Stimulated activated CD4-positive, alpha-beta T cell treated with anti-CD3 and anti-CD28 coated beads, Interleukin-4, amount 100 ng/mL, for 4 hours (primary cell): ENCODE measurements around the gene SLC35F3.

Experiments used
- DNase-seq, 2 experiments: peaks; one replicate each; pipeline ENCODE4 v3.0.0-alpha.2; 2020

Gene SLC35F3

DNA sequence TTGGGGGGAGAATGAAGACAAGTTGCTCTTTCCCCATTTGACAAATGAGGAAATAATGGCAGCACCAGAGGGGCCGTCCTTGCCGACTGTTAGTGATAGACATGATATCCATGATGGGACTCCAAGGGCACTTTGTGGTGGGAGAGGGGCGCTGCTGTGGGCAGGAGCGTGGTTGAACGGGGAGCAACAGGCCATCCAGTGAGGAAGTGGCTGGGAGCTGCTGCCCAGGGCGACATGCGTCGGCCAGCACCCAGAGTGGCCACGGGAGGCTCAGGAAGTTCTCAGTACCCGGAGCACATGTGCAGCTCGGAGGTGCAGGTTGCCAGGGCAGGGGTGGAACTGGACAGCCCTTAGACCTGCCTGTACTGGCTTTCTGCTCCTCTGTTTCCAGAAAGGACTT lies 71.0 kb downstream of the SLC35F3 start:
- no peak for DNase-seq

DNA sequence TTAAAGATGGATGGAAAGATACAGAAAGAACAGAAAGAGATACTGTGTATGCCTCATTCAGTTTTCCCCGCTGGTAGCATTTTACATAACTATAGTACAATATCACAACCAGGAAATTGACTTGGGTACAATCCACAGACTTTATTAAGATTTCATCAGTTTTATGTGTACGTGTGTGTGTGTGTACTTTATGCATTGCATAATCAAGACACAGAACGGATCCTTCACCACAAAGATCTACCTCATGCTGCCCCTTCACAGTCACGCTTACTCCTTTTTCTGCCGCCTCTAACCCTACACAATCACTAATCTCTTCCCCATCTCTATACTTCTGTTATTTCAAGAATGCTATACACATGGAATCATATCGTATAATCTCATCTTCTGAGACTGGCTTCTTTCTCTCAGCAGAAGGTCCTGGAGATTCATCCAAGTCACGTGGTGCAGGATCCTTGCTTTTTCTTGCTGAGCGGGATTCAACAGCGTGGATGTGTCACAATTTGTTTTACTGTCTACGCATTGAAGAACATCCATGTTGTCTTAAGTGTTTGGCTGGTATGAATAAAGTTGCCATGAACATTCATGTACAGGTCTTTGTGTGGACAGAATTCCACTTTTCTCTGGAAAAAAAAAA lies 76.7 kb downstream of the SLC35F3 start:
- DNase-seq = no peak

DNA sequence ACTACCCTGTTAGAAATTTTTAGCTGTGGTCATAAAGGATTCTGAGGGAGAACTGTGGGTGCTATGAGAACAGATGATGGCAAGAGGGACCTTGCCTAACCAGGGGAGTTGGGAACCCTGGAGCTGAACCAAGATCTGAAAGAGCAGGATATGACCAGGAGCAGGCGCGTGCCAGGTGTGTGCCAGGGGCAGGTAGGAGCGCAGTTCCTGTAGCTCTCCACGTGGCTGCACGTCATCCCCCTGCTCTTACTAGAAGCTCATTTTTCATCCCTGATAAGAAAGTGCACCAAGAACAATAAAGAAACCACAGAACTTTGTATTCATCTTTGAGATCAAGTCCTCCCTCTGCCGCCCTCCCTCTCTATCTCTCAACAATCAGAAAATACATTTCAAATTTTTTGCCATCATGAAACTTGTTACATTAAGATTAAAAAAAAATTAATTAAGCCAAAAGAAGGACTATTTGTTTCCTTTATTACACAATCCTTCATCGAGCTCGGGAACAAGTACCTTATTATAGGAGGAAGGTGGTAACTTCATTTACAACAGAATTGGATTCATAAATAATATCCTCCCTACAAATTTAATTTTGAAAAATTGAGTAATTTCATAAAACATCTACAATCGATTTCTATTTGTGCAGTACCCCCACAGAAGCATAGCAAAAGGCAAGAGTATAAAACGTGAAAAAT lies 78.5 kb downstream of the SLC35F3 start:
- DNase-seq = no peak

DNA sequence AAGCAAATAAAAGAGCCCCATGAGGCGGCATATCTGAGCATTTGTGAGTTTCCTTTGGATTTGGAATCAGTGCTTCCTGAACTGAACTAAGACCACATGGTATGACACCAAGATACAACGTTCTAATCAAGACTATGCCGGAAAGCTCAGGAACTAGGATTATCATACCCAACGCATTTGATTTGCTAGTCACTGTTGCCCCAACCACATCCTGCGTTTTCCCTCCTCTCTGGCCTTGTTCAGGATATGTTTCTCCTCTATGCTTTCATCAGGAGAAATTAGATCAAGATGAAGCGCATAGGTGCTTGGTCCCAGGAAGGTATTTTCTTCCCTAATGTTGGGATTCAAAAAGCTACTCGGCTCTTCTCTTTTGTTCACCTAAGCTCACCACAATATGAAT lies 79.3 kb downstream of the SLC35F3 start:
- no peak for DNase-seq

DNA sequence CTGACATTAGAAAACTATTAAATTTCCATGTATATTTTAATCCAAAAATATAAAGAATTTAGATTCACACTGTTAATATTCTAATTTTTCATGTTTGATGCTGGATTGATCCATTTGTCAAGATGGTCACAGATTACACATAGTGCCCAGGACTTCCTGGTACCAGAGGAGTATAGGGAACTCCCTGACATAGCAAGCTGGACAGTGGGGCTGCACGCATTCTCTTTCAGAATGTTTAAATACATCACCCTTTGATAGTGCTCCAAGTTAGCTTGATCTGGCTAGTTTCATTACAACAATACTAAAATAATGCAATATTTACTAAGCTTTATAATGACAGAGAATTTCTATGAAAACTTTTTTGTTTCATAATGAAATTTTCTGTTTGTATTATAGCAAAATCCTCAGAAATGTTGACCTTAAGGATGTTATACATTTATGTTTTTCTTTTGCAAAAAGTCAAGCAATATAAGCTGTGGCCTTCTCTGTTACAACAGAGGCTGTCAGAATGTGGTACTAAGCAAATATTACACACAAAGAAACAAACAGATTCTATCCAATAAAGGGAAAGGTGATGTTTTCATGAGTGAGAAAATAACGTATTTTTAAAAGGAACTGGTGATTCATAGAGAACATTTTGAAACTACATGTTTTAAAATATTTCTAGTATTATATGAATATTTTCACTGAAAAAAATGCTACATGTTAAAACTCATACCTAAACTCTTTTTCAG lies 84.7 kb downstream of the SLC35F3 start:
- DNase-seq = no peak

DNA sequence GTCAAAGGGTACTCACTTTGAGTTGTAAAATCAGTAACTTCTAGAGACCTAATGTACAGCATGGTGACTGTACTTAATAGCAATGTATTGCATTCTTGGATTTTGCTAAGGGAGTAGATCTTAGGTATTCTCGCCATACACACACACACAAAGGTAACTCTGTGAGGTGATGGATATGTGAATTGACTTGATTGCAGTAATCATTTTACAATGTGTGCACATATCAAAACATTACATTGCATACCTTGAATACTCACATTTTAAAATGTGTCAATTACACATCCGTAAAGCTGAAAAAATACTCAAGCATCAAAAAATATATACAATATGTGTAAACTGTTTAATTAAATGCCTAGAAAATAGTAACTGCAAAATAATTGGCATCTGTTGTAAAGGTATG lies 86.0 kb downstream of the SLC35F3 start:
- no peak for DNase-seq

DNA sequence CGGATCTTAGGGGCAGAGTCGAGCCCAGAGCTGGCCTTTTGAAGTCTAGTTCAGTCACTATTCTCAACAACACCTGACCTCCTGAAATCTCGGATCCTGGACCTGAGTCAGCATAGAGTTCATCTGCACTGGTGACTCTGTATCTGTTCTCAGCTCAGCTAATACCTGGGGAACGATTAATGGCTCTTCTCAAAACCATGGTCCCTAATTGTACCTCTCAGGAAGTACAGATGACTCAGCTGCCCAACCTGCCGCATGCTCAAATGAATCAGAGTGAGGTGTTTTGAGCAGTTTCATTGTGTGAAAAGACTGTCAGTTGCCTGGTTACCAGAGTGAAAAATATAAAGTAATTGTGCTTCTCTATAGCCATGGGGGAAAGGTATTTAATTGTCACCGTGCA lies 89.2 kb downstream of the SLC35F3 start:
- no peak for DNase-seq

DNA sequence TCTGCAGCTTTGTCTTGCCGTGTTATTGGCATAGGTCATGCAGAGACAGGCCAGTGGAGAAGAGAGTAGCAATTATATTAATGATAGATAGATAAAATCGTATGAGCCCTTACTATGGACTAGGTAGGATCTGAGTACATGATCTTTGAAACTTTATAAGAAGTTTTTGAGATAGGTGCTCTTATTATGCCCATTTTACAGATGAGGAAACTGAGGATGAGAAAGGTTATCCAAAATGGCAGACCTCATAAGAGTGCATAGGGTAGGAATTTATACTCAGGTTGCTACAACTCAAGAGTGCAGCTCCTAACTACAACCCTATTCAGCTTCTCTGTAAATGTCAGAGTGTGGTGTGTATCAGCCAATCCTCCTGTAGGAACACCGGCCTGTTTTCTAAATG lies 89.6 kb downstream of the SLC35F3 start:
- DNase-seq = no peak

DNA sequence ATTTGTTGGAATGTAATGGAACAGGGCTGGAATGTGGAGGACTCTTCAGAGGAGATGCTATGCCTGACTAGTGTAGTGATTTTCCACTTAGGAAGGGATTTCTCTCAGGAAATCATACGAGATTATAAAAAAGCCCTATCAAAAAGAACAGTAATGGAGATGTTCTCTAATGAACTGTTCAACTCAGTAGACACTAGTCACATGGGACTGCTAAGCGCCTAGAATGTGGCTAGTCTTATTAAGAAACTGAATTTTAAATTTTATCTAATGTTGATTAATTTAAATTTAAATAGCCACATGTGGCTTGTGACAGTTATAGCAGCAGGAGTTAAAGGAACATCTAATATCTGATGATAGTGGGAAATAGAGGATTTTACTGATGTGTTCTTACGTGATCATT lies 94.0 kb downstream of the SLC35F3 start:
- DNase-seq = no peak

DNA sequence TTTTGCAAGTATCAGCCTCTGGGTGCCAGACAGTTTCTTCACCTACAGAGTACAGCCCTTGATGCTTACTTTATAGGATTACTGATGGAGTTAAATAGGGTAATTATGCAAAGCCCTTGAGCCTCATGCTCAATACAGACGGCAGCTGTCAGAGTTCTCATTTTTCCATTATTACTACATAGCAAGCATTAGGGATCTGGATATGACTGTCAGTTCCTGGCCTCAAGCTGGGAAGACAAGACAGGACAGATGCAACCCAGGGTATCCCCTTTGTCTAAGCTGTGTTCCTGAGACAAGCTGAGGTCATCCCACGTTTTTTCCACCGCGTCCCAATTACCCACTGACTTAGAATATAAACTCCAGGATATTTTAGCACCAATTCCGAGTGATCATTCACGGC lies 94.4 kb downstream of the SLC35F3 start:
- DNase-seq = no peak

DNA sequence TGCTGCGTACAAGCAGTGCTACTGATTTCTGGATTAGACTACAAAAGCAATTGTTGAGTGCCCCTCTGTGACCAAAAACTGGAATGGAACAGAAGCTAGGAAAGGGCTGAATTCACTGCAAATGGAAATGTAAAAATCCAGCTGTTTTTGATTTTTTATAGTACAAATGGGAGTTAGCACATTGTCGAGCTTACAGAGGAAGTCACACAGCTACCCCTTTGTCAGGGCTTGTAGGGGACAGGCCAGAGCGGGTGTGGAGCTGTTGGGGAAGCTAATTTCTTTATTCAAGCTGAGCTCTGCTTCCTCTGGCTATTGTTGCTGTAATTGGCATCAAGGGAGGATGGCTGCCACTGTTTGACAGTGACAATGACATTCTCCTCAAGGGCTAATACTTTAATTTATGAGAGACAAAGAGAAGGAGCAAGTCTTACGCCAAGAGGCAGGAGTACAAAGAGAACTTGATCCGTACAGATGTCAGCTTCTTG lies 96.1 kb downstream of the SLC35F3 start:
- DNase-seq = no peak

DNA sequence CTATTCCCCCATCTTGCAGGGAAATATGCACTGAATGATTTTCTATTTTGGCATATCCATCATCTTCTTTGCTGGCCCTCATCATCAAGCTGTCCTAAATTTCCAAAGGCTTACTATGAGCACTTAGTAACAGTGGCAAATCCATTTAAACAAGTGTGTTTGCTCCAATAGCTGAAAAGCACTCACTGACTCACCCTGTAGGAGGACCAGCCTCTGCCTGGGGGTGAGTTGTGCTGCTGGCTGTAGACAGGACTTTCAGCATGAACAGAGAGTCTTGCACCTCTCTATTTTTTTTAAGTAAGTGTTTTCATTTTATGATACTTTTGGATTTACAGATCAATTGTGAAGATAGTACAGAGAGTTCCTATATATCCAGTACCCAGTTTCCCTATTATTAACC lies 97.3 kb downstream of the SLC35F3 start:
- DNase-seq = no peak

DNA sequence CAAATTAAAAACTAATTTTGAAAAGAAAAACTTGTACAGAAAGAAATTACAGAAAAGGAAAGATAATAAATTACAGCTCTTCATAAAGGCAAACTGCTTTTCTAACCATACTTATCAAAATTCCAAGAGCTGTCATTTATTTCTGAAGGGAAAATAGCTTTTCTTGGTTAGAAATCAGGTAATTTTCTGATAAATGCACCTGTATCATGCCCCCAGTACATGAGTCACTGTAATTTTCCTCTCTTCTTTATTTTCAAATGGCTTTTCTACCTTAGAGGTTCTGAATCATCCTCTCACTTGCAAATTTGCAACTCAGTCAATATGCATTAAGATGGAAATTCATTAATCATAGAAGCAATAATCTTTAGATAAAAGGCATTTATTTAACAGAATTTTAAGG lies 100.1 kb downstream of the SLC35F3 start:
- DNase-seq = no peak

DNA sequence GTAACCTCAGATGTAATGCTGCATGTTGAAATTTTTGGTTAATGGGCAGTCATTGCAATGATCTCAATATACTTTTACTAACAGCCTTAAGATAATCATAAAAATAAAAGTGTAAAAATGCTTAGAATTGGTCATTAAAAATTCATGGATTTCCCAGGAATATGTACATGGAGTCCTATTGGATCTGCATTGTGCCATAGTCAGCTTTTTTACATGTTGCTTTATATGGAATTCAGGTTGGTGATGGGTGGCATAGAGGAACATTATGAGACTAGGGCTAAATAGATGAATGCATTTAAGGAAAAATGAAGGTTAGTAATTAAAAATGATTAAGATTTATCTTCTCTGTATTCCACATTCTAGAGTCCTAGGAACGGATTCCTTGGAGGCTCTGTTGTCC lies 103.2 kb downstream of the SLC35F3 start:
- no peak for DNase-seq

DNA sequence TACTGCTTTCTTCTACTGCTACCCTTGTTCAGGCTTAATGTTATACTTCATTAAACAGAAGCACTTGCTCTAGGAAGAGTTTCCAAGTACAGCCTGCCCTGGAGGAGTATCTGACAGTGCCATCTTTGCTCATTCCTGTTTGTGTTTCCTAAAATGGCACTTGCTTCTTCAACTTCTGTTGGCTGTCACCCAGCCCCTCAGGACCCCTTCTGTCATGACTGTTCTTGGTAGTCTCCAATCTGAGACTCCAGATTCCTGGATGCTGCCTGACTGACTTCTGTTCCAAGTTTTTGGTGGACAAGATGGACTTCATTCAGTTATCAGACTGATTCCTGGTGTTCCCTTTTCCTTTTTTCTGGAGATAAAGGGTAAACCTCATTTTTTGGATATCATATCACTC lies 104.1 kb downstream of the SLC35F3 start:
- DNase-seq = no peak

DNA sequence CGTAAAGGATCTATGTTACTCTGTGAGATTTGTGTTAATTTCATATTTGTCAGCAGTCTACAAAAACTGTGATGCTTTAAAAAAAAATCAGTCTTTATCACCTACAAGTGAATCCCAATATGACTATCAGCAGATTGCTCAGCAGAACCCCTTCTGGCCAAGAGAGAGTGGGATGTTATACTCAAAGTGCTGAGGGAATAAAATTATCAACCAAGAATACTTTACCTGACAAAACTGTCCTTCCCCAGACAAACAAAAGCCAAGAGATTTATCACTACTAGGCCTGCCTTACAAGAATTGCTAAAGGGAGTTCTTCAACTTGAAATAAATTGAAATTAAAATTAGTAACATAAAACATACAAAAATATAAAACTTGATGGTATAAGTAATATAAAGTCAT lies 105.2 kb downstream of the SLC35F3 start:
- no peak for DNase-seq

DNA sequence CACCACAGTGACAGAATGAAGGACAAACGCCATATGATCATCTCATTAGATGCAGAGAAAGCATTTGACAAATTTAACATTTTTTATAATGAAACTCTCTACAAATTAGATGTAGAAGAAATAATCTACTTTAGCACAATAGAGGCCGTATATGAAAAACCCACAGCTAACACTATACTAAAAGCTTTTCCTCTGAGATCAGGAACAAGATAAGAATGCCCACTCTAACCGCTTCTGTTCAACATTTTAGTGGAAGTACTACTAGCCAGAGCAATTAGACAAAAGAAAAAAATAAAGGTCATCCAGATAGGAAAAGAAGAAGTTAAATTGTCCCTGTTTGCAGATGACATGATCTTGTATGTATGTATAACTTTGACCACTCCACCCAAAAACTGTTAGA lies 109.7 kb downstream of the SLC35F3 start:
- no peak for DNase-seq

DNA sequence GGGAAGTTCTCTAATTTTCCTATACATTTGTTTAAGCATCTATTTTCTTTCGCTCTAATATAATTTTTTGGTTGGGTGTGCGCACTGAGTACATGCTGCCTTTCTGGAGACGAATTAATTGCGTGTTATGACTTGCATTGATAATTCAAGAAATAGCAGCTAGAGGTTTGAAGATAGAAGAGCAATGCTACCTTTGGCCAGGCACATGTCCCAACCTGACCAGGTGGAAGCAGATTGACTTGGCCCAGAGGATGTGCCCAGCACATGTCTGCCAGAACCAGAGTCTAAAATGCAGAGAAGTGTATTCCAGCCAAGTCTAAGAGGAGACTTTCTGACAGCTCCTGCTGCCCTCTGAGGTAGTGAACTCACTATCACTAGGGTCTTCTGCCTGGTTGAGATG lies 114.3 kb downstream of the SLC35F3 start:
- DNase-seq = no peak

DNA sequence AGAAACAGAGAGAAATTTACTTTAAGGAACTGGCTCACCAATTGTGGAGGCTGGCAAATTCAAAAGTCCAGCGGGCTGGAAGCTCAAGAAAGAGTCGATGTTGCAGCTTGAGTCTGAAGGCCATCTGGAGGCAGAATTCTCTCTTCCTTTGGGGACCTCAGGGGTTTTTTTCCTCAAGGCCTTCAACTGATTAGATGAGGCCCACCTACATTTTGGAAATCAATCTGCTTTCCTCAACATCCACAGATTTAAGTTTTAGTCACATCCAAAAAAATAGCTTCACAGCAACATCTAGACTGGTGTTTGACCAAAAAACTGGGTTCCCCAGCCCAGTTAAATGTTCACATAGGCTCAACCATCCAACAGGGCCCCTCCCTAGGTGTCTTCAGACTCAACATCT lies 114.9 kb downstream of the SLC35F3 start:
- no peak for DNase-seq

DNA sequence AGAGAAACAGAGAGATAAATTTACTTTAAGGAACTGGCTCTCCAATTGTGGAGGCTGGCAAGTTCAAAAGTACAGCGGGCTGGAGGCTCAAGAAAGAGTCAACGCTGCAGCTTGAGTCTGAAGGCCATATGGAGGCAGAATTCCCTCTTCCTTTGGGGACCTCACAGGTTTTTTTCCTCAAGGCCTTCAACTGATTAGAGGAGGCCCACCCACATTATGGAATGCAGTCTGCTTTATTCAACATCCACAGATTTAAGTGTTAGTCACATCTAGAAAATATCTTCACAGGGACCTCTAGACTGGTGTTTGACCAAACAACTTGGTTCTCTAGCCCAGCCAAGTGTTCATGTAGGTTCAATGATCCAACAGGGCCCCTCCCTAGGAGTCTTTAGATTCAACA lies 117.8 kb downstream of the SLC35F3 start:
- DNase-seq = no peak

DNA sequence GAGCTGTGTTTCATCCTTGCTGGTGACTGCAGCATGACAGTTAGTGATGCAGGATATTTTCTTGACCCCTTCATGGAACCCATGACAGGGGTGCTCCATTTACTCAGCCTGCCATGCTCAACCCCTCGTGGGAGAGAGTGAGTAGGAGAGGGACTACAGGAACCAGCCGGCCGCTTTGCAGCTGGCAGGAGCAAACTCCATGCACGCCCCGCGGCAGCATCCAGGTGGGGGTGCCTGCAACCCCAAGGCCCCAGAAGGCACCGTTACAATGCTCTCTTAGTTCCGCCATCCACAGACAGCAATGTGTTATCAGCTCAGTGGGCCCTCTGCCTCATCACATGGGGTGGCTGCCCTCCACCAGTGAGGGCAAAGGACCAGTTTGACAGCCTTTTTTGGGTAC lies 135.1 kb downstream of the SLC35F3 start:
- no peak for DNase-seq

DNA sequence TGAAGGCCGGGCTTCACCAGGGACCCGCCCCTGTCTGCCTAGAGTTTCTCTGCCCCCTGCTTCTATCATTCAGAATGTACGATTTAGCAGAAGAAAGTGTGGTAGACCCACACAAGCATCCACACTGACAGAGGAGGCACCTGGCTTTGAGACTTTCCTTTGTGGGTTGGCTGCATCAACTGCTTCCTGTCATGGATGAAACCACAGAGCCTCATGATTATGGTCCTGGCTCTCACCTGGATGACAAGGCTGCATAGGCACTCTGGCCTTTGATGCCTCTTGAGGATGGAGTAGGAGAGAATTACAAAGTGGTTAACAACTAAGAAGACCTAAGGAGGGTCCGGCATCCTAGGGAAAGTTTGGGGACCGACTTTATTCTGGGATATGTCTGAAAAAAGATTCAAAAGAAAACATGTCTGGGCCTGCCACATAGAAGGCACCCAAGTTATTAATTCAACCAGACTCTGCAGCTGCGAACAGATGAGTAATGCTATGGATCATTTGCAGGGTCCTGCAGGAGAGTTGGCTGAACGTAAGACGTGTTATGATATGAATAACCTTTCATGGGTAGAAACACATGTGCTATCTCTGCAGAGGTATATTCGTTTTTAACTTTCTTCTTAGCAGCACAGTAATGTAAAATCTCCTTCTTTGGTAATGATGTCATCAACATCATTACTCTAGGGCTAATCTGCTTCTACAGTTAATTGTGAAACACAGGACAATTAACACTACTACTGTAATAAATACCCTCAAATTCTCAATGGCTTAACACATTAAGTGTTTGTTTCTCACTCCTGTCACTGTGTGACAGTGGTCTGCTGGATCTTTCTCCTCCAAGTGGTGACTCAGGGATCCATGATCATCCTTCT lies 136.2 kb downstream of the SLC35F3 start:
- no peak for DNase-seq

DNA sequence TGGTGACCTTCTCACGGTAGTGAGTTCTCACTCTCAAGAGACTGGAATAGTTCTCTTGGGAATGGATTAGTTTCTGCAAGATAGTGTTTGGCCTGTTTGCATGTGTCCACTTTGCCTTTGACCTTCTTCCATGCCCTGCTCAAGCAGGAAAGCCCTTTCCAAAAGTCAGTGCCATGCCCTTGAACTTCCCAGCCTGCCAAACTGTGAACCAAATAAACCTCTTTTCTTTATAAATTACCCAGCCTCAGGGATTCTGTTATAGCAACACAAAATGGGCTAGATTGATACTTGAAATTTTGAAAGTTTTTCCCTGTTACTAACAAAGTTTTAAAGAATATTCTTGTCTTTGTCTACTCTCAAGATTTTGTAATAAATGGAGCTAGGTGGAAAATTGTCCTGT lies 139.6 kb downstream of the SLC35F3 start:
- DNase-seq = no peak
